IMR-90 (cell line): ENCODE results near the gene PSKH1.

Source experiments
- BHLHE40 ChIP-seq: fragments of 150-350 bp; IDR thresholded peaks from 2 replicates; pipeline ENCODE4 v1.6.1; 2016; ENCODE audit warnings: mild to moderate bottlenecking, low read depth, low read length
- CEBPB ChIP-seq: IDR thresholded peaks from 2 replicates; pipeline ENCODE4 v1.6.1; 2012; ENCODE audit warnings: low read depth, low read length, improper control_type of control experiment
- CHD1 ChIP-seq: IDR thresholded peaks from 2 replicates; pipeline ENCODE4 v1.6.1; 2012; ENCODE audit warnings: low read depth, low read length, improper control_type of control experiment
- MXI1 ChIP-seq: IDR thresholded peaks from 2 replicates; pipeline ENCODE4 v1.6.1; 2012; ENCODE audit warnings: low read depth, mild to moderate bottlenecking, low read length, moderate library complexity, borderline replicate concordance
- POLR2A ChIP-seq: IDR thresholded peaks from 2 replicates; pipeline ENCODE4 v1.6.1; 2012; ENCODE audit warnings: mild to moderate bottlenecking, low read depth, low read length
- RAD21 ChIP-seq: IDR thresholded peaks from 2 replicates; pipeline ENCODE4 v1.6.1; 2012; ENCODE audit warnings: low read length, improper control_type of control experiment
- SMC3 ChIP-seq: fragments of 150-350 bp; IDR thresholded peaks from 2 replicates; pipeline ENCODE4 v1.6.1; 2016; ENCODE audit warnings: low read depth, mild to moderate bottlenecking, antibody characterized with exemption, low read length, moderate library complexity
- TF ChIP-seq, protein P1 (sequence below): conservative IDR thresholded peaks from 2 replicates; pipeline ENCODE4 v1.5.1; 2012; ENCODE audit warnings: mild to moderate bottlenecking, low read depth, low read length, improper control_type of control experiment
- TF ChIP-seq, protein P2 (sequence below): fragments of 150-350 bp; IDR thresholded peaks from 2 replicates; pipeline ENCODE4 v1.6.1; 2017; ENCODE audit warnings: mild to moderate bottlenecking, antibody characterized with exemption, low read length, low read depth

DNA sequence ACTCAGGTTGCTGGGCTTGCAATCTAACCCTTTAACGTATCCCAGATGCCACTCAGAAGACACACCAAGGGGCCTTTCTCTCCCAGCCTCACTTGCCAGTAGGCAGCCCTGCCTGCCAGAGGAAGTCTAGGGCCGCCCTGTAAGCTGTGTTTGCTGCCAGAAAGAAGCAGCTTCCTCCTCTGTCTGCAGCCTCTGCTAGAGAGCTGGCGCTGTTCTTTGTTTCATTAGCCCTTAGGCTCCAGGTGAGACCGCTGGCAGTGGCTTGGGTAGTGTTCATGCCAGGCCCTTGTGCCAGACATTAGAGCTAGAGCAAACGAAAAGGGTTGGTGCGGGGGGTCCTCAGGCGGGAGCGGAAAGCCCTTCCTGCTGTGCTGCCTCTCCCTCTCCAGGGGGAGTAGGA lies 29.7 kb downstream of the PSKH1 start:
- TF ChIP-seq CEBPB (no peak), SMC3 (no peak), POLR2A (no peak), RAD21 (no peak), CHD1 (no peak), BHLHE40 (no peak), MXI1 (no peak)
- TF ChIP-seq, protein P1, sequence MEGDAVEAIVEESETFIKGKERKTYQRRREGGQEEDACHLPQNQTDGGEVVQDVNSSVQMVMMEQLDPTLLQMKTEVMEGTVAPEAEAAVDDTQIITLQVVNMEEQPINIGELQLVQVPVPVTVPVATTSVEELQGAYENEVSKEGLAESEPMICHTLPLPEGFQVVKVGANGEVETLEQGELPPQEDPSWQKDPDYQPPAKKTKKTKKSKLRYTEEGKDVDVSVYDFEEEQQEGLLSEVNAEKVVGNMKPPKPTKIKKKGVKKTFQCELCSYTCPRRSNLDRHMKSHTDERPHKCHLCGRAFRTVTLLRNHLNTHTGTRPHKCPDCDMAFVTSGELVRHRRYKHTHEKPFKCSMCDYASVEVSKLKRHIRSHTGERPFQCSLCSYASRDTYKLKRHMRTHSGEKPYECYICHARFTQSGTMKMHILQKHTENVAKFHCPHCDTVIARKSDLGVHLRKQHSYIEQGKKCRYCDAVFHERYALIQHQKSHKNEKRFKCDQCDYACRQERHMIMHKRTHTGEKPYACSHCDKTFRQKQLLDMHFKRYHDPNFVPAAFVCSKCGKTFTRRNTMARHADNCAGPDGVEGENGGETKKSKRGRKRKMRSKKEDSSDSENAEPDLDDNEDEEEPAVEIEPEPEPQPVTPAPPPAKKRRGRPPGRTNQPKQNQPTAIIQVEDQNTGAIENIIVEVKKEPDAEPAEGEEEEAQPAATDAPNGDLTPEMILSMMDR, result no peak
- TF ChIP-seq, protein P2, sequence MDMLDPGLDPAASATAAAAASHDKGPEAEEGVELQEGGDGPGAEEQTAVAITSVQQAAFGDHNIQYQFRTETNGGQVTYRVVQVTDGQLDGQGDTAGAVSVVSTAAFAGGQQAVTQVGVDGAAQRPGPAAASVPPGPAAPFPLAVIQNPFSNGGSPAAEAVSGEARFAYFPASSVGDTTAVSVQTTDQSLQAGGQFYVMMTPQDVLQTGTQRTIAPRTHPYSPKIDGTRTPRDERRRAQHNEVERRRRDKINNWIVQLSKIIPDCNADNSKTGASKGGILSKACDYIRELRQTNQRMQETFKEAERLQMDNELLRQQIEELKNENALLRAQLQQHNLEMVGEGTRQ, result no peak
